ENCODE measurements around the gene GRIK3.
"Not testable (repeated sequence)": the region's sequence is repeated elsewhere in the genome, so short reads cannot be mapped to it uniquely, and the experiment has no call there.

GRIK3 gene

GRCh38 chr1:36771660-36772284 lies 262.5 kb downstream of the GRIK3 start:
- Histone ChIP-seq H3K9ac (ENCODE audit: low read length) (peak overlapping the region; percentile 35), H3K4me1 (ENCODE audit: control insufficient read depth, low read depth, low read length) (peaks cover 43% of the 10 kb centered on the region), H3K27me3 (ENCODE audit: control insufficient read depth, insufficient read depth, low read length) (peaks cover 7% of the 10 kb centered on the region), H3K36me3 (ENCODE audit: control insufficient read depth, low read depth, low read length) (no peaks in the 10 kb centered on the region), H3K27ac (ENCODE audit: low read length) (peak overlapping the region; percentile 45), H3K4me3 (ENCODE audit: low read length) (peak overlapping the region; percentile 52), H3K9me3 (ENCODE audit: control insufficient read depth, low read depth, low read length) (no peaks in the 10 kb centered on the region)

GRCh38 chr1:36771240-36771639 lies 263.1 kb downstream of the GRIK3 start:
- peaks cover 7% of the 10 kb centered on the region for H3K27me3 ChIP-seq (ENCODE audit: control insufficient read depth, insufficient read depth, low read length)
- peak overlapping the region; percentile 52 for H3K4me3 ChIP-seq (ENCODE audit: low read length)
- H3K36me3 ChIP-seq (ENCODE audit: control insufficient read depth, low read depth, low read length), result no peaks in the 10 kb centered on the region
- H3K27ac ChIP-seq (ENCODE audit: low read length), result peak overlapping the region; percentile 48
- no peaks in the 10 kb centered on the region for H3K9me3 ChIP-seq (ENCODE audit: control insufficient read depth, low read depth, low read length)
- peak overlapping the region; percentile 44 for H3K9ac ChIP-seq (ENCODE audit: low read length)
- H3K4me1 ChIP-seq (ENCODE audit: control insufficient read depth, low read depth, low read length), result peaks cover 43% of the 10 kb centered on the region

- Histone ChIP-seq H3K9ac (ENCODE audit: low read length) (peak overlapping the region; percentile 44), H3K27me3 (ENCODE audit: control insufficient read depth, insufficient read depth, low read length) (peaks cover 7% of the 10 kb centered on the region), H3K27ac (ENCODE audit: low read length) (peak overlapping the region; percentile 48), H3K9me3 (ENCODE audit: control insufficient read depth, low read depth, low read length) (no peaks in the 10 kb centered on the region), H3K36me3 (ENCODE audit: control insufficient read depth, low read depth, low read length) (no peaks in the 10 kb centered on the region), H3K4me1 (ENCODE audit: control insufficient read depth, low read depth, low read length) (peaks cover 48% of the 10 kb centered on the region), H3K4me3 (ENCODE audit: low read length) (peak overlapping the region; percentile 52)
Measured at GRCh38 chr1:36769886-36770830, 264.2 kb downstream of the GRIK3 start.

GRCh38 chr1:36768486-36769178 lies 265.7 kb downstream of the GRIK3 start:
- H3K36me3 ChIP-seq (ENCODE audit: control insufficient read depth, low read depth, low read length), result no peaks in the 10 kb centered on the region
- peaks cover 54% of the 10 kb centered on the region for H3K4me1 ChIP-seq (ENCODE audit: control insufficient read depth, low read depth, low read length)
- no peak overlapping the region for H3K4me3 ChIP-seq (ENCODE audit: low read length)
- no peak overlapping the region for H3K27ac ChIP-seq (ENCODE audit: low read length)
- peaks cover 5% of the 10 kb centered on the region for H3K27me3 ChIP-seq (ENCODE audit: control insufficient read depth, insufficient read depth, low read length)
- H3K9me3 ChIP-seq (ENCODE audit: control insufficient read depth, low read depth, low read length), result no peaks in the 10 kb centered on the region
- no peak overlapping the region for H3K9ac ChIP-seq (ENCODE audit: low read length)

DNA sequence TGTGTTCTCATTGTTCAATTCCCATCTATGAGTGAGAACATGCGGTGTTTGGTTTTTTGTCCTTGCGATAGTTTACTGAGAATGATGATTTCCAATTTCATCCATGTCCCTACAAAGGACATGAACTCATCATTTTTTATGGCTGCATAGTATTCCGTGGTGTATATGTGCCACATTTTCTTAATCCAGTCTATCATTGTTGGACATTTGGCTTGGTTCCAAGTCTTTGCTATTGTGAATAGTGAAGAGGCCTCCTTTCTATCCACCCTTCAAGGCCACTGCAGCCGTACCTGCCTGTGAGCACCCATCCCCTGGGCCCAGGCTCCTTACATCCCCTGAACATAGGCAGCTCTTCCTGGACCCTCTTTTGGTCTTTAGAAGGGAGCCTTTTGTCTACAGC lies 266.9 kb downstream of the GRIK3 start:
- H3K27ac ChIP-seq (ENCODE audit: low read length); H3K9me3 ChIP-seq (ENCODE audit: control insufficient read depth, low read depth, low read length); H3K36me3 ChIP-seq (ENCODE audit: control insufficient read depth, low read depth, low read length); H3K9ac ChIP-seq (ENCODE audit: low read length); H3K4me3 ChIP-seq (ENCODE audit: low read length); H3K27me3 ChIP-seq (ENCODE audit: control insufficient read depth, insufficient read depth, low read length): not testable (repeated sequence)
- peaks cover 45% of the 10 kb centered on the region for H3K4me1 ChIP-seq (ENCODE audit: control insufficient read depth, low read depth, low read length)

- no peak overlapping the region for H3K27ac ChIP-seq (ENCODE audit: low read length)
- H3K4me1 ChIP-seq (ENCODE audit: control insufficient read depth, low read depth, low read length), result peaks cover 37% of the 10 kb centered on the region
- no peaks in the 10 kb centered on the region for H3K27me3 ChIP-seq (ENCODE audit: control insufficient read depth, insufficient read depth, low read length)
- no peaks in the 10 kb centered on the region for H3K9me3 ChIP-seq (ENCODE audit: control insufficient read depth, low read depth, low read length)
- H3K36me3 ChIP-seq (ENCODE audit: control insufficient read depth, low read depth, low read length), result no peaks in the 10 kb centered on the region
- H3K9ac ChIP-seq (ENCODE audit: low read length), result no peak overlapping the region
- no peak overlapping the region for H3K4me3 ChIP-seq (ENCODE audit: low read length)
Measured at GRCh38 chr1:36766481-36766880, 267.8 kb downstream of the GRIK3 start.

GRCh38 chr1:36765785-36766300 lies 268.5 kb downstream of the GRIK3 start:
- H3K9ac ChIP-seq (ENCODE audit: low read length), result no peak overlapping the region
- H3K27ac ChIP-seq (ENCODE audit: low read length), result no peak overlapping the region
- no peaks in the 10 kb centered on the region for H3K27me3 ChIP-seq (ENCODE audit: control insufficient read depth, insufficient read depth, low read length)
- H3K9me3 ChIP-seq (ENCODE audit: control insufficient read depth, low read depth, low read length), result no peaks in the 10 kb centered on the region
- peaks cover 30% of the 10 kb centered on the region for H3K4me1 ChIP-seq (ENCODE audit: control insufficient read depth, low read depth, low read length)
- no peaks in the 10 kb centered on the region for H3K36me3 ChIP-seq (ENCODE audit: control insufficient read depth, low read depth, low read length)
- H3K4me3 ChIP-seq (ENCODE audit: low read length), result no peak overlapping the region

DNA sequence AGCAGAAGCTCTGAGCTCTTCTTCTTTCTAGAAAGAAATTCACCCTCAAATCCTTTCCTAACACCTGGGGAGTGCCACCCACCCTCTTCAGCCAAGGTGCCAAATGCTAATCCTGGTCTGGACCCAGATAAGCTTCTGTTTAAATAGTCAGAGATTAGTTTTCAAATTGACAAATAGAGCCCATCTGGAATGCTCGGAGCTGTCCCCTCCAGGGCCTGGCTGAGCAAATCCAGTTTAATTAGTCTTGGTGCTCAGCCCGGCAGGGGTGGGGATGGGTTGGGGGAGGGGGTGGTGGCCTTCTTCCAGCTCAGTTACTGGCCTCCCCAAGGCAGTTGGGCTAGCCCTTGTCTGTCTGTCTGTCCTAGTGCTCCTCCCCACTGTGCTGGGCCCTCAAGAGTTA lies 269.5 kb downstream of the GRIK3 start:
- Histone ChIP-seq H3K27me3 (ENCODE audit: control insufficient read depth, insufficient read depth, low read length) (no peaks in the 10 kb centered on the region), H3K36me3 (ENCODE audit: control insufficient read depth, low read depth, low read length) (no peaks in the 10 kb centered on the region), H3K4me3 (ENCODE audit: low read length) (no peak overlapping the region), H3K4me1 (ENCODE audit: control insufficient read depth, low read depth, low read length) (peaks cover 20% of the 10 kb centered on the region), H3K9ac (ENCODE audit: low read length) (no peak overlapping the region), H3K9me3 (ENCODE audit: control insufficient read depth, low read depth, low read length) (no peaks in the 10 kb centered on the region), H3K27ac (ENCODE audit: low read length) (no peak overlapping the region)

- H3K27ac ChIP-seq (ENCODE audit: low read length), result no peak overlapping the region
- no peaks in the 10 kb centered on the region for H3K36me3 ChIP-seq (ENCODE audit: control insufficient read depth, low read depth, low read length)
Measured at GRCh38 chr1:36763771-36764170, 270.5 kb downstream of the GRIK3 start.

GRCh38 chr1:36762174-36762573 lies 272.1 kb downstream of the GRIK3 start:
- H3K9ac ChIP-seq (ENCODE audit: low read length), result no peak overlapping the region
- H3K36me3 ChIP-seq (ENCODE audit: control insufficient read depth, low read depth, low read length), result no peaks in the 10 kb centered on the region
- H3K27me3 ChIP-seq (ENCODE audit: control insufficient read depth, insufficient read depth, low read length), result no peaks in the 10 kb centered on the region
- no peak overlapping the region for H3K27ac ChIP-seq (ENCODE audit: low read length)
- H3K4me1 ChIP-seq (ENCODE audit: control insufficient read depth, low read depth, low read length), result peaks cover 16% of the 10 kb centered on the region
- H3K4me3 ChIP-seq (ENCODE audit: low read length), result no peak overlapping the region
- no peaks in the 10 kb centered on the region for H3K9me3 ChIP-seq (ENCODE audit: control insufficient read depth, low read depth, low read length)

More at GRCh38 chr1:36763771-36764170, 270.5 kb downstream of the GRIK3 start:
- no peaks in the 10 kb centered on the region for H3K9me3 ChIP-seq (ENCODE audit: control insufficient read depth, low read depth, low read length)
- H3K4me1 ChIP-seq (ENCODE audit: control insufficient read depth, low read depth, low read length), result peaks cover 16% of the 10 kb centered on the region
- no peak overlapping the region for H3K9ac ChIP-seq (ENCODE audit: low read length)
- no peaks in the 10 kb centered on the region for H3K27me3 ChIP-seq (ENCODE audit: control insufficient read depth, insufficient read depth, low read length)
- no peak overlapping the region for H3K4me3 ChIP-seq (ENCODE audit: low read length)

DNA sequence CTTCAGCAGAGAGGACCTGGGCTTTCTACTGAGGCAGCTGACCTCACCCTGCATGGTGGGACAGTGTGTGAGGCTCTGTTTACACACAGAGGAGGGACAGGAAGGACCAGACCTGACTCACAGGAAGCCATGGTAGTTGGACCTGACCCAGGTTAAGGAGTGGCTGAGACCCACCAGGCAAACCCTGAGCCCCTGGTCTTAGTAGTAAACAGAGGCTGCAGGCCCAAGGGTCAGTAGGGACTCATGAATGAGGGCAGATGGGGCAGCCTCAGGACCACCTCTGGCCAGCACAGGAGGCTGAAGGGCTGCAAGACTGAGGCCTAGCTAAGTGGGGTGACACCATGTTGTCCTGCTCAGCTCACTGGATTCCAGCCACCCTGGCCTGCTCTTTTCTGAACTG lies 273.2 kb downstream of the GRIK3 start:
- H3K36me3 ChIP-seq (ENCODE audit: control insufficient read depth, low read depth, low read length), result no peaks in the 10 kb centered on the region
- no peak overlapping the region for H3K27ac ChIP-seq (ENCODE audit: low read length)
- no peaks in the 10 kb centered on the region for H3K27me3 ChIP-seq (ENCODE audit: control insufficient read depth, insufficient read depth, low read length)
- H3K4me1 ChIP-seq (ENCODE audit: control insufficient read depth, low read depth, low read length), result peaks cover 16% of the 10 kb centered on the region
- no peak overlapping the region for H3K4me3 ChIP-seq (ENCODE audit: low read length)
- no peaks in the 10 kb centered on the region for H3K9me3 ChIP-seq (ENCODE audit: control insufficient read depth, low read depth, low read length)
- no peak overlapping the region for H3K9ac ChIP-seq (ENCODE audit: low read length)
